Measurements from ENCODE around the gene STAMBPL1.
A peak's percentile ranks its signal among the peaks of the same experiment; 100 is the strongest.
"Not testable (repeated sequence)": the region's sequence is repeated elsewhere in the genome, so short reads cannot be mapped to it uniquely, and the experiment has no call there.

The STAMBPL1 gene

GRCh38 chr10:88926566-88927415 lies 46.7 kb downstream of the STAMBPL1 start:
- peak; percentile 21 for DNase-seq

DNA sequence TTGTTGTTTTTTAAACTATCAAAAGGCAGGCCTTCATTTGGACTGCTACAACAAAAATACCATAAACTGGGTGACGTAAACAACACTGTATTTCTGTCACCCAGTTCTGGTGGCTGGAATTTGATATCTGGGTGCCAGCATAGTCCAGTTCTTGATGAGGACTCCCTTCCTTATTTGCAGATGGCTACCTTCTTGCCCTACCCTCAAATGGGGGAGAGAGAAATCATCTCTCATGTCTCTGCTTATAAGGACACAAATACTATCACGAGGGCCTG lies 47.3 kb downstream of the STAMBPL1 start:
- DNase-seq, result no peak

DNA sequence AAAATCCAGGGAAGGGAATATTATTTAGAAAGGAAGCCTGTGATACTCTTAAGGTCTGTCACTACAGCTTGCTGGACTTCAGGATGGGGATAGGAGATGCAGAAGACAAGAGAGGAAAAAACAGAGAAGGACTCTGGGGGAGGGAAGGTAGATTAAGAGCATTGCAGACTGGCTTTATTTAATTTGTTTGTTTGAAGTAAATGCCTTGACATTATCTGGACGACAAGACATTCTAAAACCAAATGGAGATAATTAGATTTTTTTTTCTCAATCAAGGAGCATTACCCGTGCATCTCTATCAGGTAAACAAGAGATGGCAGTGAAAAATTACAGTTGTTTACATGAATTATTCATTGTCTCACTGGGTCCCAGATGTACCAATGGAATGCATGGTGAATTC lies 48.2 kb downstream of the STAMBPL1 start:
- no peak for DNase-seq

DNA sequence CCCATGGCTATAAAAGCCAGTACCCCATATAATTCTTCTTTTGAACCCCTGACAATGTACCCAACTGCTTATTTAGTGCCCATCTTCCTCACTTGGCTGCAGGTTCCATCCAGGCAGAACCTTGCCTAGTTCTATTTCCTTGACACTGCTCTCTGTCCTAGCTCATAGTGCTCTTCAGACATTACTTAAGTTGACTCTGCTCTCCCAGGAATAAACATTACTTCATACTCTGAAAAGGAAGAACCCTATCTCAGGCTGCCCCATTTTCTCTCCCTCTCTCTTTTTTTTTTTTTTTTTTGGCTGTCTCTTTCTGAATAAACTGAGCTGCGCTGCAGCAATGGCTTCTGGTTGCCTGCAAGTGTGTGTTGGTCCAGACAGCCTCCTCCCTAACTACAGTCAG lies 51.5 kb downstream of the STAMBPL1 start:
- no peak for DNase-seq

DNA sequence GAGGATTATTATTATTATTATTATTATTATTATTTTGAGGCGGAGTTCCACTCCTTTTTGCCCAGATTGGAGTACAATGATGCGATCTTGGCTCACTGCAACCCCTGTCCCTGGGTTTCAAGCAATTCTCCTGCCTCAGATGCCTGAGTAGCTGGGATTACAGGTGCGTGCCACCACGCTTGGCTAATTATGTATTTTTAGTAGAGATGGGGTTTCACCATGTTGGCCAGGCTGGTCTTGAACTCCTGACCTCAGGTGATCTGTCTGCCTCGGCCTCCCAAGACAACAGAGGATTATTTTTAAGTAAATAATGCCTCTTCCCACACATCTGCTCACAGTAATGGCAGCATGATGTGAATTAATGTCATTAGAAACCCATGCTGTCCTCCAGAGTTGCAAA lies 52.0 kb downstream of the STAMBPL1 start:
- not testable (repeated sequence) for DNase-seq

GRCh38 chr10:88932539-88933256 lies 52.7 kb downstream of the STAMBPL1 start:
- peak; percentile 83 for DNase-seq

DNA sequence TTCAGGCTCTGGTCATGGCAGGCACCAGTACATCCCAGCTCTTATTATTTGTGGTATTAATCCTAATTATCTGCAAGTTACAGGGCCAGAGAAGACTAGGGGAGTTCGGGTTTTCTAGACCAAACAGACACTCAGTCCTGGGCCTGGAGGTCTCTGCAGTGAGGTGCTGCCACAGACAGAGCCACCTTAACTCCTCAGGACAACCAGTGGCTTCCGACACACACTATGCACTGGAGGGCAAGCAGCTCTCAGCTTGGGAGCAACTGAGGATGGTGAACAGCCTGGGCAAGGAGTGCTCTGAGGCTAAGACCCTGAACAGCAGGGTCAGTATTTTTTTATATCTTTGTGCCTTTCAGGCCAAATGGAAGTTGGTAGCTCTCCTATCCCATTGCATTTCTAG lies 53.5 kb downstream of the STAMBPL1 start:
- no peak for DNase-seq

- peak; percentile 82 for DNase-seq
Measured at GRCh38 chr10:88934900-88935672, 55.0 kb downstream of the STAMBPL1 start.

GRCh38 chr10:88936656-88937055 lies 56.6 kb downstream of the STAMBPL1 start:
- no peak for DNase-seq

- no peak for DNase-seq
Measured at GRCh38 chr10:88938039-88938438, 58.0 kb downstream of the STAMBPL1 start.

DNA sequence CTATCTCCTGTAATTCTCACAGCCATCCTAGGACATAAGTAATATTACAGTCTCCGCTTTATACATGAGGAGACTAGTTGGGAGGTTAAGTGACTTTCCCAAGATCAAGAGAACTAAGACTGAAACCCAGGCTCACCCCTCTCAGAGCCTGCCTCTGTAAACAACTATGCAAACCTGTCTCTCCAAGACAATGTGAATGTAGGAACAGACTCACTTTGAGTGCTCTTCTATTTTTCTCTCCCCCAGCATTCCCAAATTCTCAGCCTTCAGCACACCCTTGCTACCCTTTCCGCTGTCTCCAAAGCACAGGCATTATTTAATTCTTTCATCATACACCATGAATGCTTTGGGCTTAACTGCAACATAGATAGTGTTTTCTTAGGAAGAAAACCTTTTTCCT lies 58.9 kb downstream of the STAMBPL1 start:
- DNase-seq, result no peak

DNA sequence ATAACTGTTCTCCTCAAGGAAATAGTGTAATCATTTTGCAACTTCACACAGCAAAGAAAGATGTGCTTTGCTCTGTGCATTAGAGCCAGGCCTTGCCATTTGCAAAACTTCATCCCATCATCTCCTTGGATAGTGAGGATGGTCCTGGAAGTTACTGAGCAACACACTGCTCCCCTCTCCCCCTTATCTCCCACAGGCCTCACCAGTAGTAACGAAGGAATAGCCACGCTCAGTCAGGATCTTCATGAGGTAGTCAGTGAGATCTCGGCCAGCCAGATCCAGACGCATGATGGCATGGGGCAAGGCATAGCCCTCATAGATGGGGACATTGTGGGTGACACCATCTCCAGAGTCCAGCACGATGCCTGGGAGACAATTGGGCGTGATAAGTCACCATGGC lies 61.0 kb downstream of the STAMBPL1 start:
- DNase-seq, result no peak

DNA sequence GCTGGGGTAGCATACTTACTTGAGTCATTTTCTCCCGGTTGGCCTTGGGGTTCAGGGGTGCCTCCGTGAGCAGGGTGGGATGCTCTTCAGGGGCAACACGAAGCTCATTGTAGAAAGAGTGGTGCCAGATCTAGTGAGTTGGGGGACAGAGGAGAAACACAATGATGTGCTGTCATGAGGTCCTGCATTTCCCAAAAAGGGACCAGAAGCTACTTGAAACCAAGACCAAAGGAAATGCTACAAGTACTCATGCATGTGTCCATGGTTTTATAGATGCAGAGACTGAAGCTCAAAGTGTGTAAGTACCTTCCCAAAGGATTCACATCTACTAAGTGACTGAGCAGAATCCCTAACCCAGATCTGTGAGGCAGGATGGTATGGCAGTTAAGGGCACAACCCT lies 63.7 kb downstream of the STAMBPL1 start:
- no peak for DNase-seq

DNA sequence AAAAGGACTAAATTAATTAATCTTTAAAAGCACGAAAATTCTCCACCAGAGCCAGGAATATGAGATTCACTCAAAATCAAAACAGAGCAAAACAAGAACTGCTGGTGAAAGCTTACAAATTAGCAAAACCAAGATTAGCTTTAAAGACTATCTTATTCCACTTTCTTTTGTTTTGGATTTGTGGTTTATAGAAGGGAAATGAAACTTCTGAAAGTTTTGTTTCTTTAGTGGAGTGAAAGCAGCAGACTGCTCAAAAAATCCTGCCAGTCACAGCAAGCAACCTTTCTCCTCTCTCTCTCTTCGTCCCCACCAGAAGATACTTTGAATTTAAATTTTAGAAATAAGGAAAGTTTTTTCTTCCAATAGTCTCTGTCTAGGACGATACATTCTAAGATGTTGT lies 64.8 kb downstream of the STAMBPL1 start:
- no peak for DNase-seq

DNA sequence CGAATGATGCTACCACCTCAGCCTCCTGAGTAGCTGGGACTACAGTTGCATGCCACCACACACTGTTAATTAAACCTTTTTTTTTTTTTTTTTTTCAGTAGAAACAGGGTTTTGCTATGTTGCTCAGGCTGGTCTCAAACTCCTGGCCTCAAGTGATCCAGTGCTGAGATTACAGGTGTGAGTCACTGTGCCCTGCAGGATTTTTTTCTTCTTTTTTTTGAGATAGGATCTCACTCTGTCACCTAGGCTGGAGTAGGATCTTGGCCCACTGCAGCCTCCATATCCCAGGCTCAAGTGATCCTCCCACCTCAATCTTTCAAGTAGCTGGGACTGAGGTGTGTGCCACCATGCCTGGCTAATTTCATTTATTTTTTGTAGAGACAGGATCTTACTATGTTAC lies 66.2 kb downstream of the STAMBPL1 start:
- no peak for DNase-seq

GRCh38 chr10:88946965-88947590 lies 67.0 kb downstream of the STAMBPL1 start:
- no peak for DNase-seq

DNA sequence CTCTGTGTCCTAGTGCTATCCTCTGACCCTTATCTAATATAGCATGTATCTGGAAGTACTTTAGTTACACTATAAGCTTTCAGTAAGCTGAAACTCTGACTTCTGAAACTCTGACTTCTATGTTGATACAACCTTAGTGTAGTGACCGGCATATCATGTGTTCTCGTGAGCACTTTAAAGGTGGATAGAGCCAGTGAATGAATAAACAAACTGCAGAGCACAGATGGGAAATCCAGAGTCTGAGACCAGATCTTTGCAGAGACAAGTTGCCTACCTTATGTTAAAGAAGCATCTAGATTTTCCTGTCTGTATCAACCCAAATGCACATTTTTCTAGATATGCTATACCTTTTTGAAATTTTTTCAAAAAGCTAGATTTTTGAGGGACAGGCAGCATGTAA lies 69.0 kb downstream of the STAMBPL1 start:
- DNase-seq, result no peak

DNA sequence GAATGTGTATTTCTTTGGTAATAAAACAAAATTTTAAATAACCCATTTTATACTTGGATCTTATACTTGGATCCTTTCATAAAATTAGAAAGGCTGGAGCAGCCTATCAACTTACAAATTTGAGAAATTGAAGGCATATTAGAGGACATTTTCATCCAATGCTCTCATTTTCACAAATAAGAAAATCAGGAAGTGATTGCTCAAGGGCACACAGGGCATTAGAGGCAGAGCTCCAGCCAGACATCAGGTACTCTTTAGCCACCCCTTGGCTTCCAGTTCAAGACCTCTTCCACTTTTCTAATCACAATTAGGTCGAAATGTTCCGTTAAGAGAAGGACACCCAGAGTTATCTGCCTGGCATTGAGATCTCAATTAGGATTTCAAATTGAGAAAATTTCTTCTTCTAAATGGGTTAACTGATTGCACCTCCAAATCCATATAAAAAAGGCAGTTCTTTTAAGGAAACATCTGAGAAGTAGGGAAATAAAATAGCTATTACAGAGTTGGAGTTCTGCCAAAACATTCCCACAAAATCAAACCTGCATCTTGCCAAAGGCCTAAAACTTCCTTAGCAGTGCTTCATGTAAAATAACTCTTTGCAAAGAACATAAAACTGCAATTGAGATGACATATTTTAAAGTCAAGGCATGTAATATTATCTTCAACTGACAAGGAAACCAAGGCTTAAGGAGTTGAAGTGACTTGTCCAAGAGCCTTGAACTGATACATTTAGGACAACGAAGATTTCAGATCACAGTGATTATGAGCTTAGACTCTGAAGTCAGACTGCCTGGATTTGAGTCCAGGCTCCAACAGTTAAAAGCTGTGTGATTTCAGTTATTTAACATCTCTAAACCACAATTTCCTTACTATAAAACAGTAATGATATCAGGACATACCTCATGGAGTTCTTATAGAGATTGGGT lies 70.1 kb downstream of the STAMBPL1 start:
- no peak for DNase-seq

DNA sequence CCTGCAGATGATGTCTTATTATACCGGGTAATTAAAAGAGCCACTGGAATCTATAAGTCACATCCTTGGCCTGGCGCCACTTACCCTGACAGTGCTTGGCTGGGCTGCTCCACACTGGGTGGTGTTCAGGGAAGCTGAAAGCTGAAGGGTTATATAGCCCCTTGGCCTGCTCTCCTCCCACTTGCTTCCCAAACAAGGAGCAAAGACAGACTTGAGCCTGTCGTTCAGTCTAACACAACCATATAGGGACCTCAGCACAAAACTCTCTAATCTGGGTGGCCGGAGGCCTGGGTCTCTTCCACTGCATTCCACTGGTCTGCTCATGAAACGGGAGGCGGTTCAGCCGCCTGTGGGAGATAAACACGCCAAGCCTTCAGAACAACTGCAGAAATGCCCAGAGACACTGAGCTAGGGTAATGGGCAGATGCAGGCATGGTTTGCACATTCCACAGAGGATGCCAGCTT lies 72.6 kb downstream of the STAMBPL1 start, which contains the start of gene ACTA2:
Gene ACTA2 (minus strand): TSS at position 127 of the 465 bp plus-strand sequence. CDS start 3,843 bp downstream, outside the sequence.
- no peak for DNase-seq

GRCh38 chr10:88953662-88954061 lies 73.6 kb downstream of the STAMBPL1 start:
- no peak for DNase-seq

- no peak for DNase-seq
Measured at GRCh38 chr10:88954458-88955083, 74.5 kb downstream of the STAMBPL1 start.

Data from NCI-H345 (cell line).